CD4-positive, alpha-beta T cell (primary cell): ENCODE data around the gene ANKRD9. TPM values are rescaled to one million over a fixed set of nuclear protein-coding genes. Genes with fewer than 3 reads are reported as not detected.
A peak's percentile ranks its signal among the peaks of the same experiment; 100 is the strongest.

Experiments
- ATAC-seq: fragments of 200-7000 bp; cut with Tn5 transposase; one replicate; pipeline ENCODE4 v1.10.0; 2022; ENCODE audit warnings: mild to moderate bottlenecking; ENCODE audit not compliant: poor library complexity
- CTCF ChIA-PET: fragments of 350-600 bp; sonication (Branson Sonifier 250); formaldehyde crosslinking; loops from one replicate; lab custom pipeline; 2021; ENCODE audit warnings: antibody characterized with exemption, inconsistent platforms; lab: Charles Lee
- POLR2A ChIA-PET: fragments of 350-600 bp; sonication (Branson Sonifier 250); formaldehyde crosslinking; loops from one replicate; lab custom pipeline; 2021; ENCODE audit warnings: antibody characterized with exemption, inconsistent platforms; lab: Charles Lee
- DNase-seq, 14 experiments: peaks; one replicate each; pipeline ENCODE4 v3.0.0-alpha.2; 2013 to 2020; ENCODE audit warnings: mixed read lengths in 2 of 14
- H3K27ac ChIP-seq, 2 donors: one replicate each; pipeline versions ENCODE4 v1.5.1 to v1.7.0; 2013; ENCODE audit warnings: low read length in 2 of 2, low read depth in 1 of 2, mild to moderate bottlenecking in 1 of 2
- H3K27me3 ChIP-seq, 2 experiments: 1 replicate in 1 of 2; 2 replicates in 1 of 2; pipeline versions ENCODE4 v1.6.1 to v1.7.0; 2013; ENCODE audit warnings: low read length in 2 of 2, control low read depth in 1 of 2, mild to moderate bottlenecking in 1 of 2, moderate library complexity in 1 of 2; ENCODE audit not compliant: insufficient read depth in 2 of 2, control insufficient read depth in 1 of 2
- H3K36me3 ChIP-seq: one replicate; pipeline ENCODE4 v1.6.1; 2013; ENCODE audit warnings: low read length, control low read depth; ENCODE audit not compliant: insufficient read depth
- H3K4me1 ChIP-seq: one replicate; pipeline ENCODE4 v1.6.1; 2013; ENCODE audit warnings: low read length, control low read depth; ENCODE audit not compliant: insufficient read depth
- H3K4me3 ChIP-seq: one replicate; pipeline ENCODE4 v1.5.1; 2013; ENCODE audit warnings: mild to moderate bottlenecking, low read length, moderate library complexity
- H3K9me3 ChIP-seq, 2 experiments: 1 replicate in 1 of 2; 2 replicates in 1 of 2; pipeline versions ENCODE4 v1.6.1 to v1.7.0; 2013; ENCODE audit warnings: low read length in 2 of 2, mild to moderate bottlenecking in 2 of 2, control low read depth in 1 of 2, moderate library complexity in 1 of 2; ENCODE audit not compliant: control insufficient read depth in 1 of 2, insufficient read depth in 1 of 2
- H3K27ac Mint-ChIP-seq: one replicate; pipeline ENCODE4 v1.8.0; 2020; ENCODE audit warnings: mixed read lengths
- H3K27me3 Mint-ChIP-seq: one replicate; pipeline ENCODE4 v1.8.0; 2021; ENCODE audit warnings: mixed read lengths
- H3K36me3 Mint-ChIP-seq: one replicate; pipeline ENCODE4 v1.8.0; 2021; ENCODE audit warnings: low read depth, mixed read lengths
- H3K4me1 Mint-ChIP-seq: one replicate; pipeline ENCODE4 v1.8.0; 2021; ENCODE audit warnings: low read depth, mixed read lengths
- H3K4me3 Mint-ChIP-seq: one replicate; pipeline ENCODE4 v1.8.0; 2020; ENCODE audit warnings: mild to moderate bottlenecking, mixed read lengths
- H3K9me3 Mint-ChIP-seq: one replicate; pipeline ENCODE4 v1.8.0; 2020; ENCODE audit warnings: mixed read lengths
- intact Hi-C, 2 experiments: fragments of 100-400 bp; cut with DNase I in 1 of 2; cut with micrococcal nuclease in 1 of 2; formaldehyde crosslinking; loops; one replicate each; pipeline versions ENCODE4 v1.15.1 to v1.9.0; 2023 to 2025; cut with DNase I, micrococcal nuclease
- total RNA-seq, 174 experiments: library from RNA in 2 of 174; stranded (reverse) in 2 of 174; gene quantifications; one replicate each; pipeline ENCODE4 v1.2.3 and lab custom pipeline; 2021 to 2026
- TF ChIP-seq, protein P1 (sequence below): fragments of 200-600 bp; IDR thresholded peaks from one replicate; pipeline ENCODE4 v1.8.0; 2022; ENCODE audit warnings: antibody characterized with exemption, mild to moderate bottlenecking

Gene ANKRD9
- total RNA-seq, 2 experiments from 2014 or later, result 4.4 to 5.5 TPM

DNA sequence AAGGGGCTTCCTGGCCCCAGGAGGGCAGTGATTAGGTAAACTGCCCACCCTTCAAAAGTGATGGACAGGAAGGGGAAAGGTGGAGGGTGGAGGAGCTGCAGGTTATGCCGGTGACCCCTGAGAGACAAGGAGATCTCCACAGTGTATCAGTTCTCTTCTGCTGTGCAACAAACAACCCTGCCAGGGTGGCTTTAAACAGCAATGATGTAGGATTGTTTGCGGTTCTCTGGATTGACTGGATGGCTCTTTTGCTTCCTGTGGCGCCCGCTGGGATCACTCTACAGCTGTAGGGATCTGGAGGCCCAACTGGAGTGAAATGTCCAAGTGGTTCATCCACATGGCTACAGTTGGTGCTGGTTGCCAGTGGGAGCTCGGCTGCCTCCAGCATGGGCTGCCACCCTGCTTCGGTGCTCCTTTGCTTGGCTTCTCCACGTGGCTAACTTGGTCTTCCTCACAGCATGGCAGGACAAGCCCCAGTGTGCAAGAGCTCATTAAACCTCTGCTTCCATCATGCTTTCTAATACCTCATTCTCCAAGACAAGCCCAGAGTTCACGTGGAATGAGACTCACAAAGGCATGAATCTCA is 8.6 kb upstream of the ANKRD9 start:
- peaks cover 4% of the 10 kb centered on the region for H3K27me3 Mint-ChIP-seq
- intact Hi-C loops, result loop anchor here (5.0 to 10.0 kb wide), 5 partner anchors 61 to 813 kb away; partner anchors contain the start of genes CINP (in 1 of the 2), DYNC1H1 (in 1 of the 2), TECPR2 (in 1 of the 2) and ZNF839 (in 1 of the 2)
- H3K9me3 ChIP-seq, result peaks cover 0 to 4% of the 10 kb centered on the region in 2 experiments
- TF ChIP-seq, protein P1, sequence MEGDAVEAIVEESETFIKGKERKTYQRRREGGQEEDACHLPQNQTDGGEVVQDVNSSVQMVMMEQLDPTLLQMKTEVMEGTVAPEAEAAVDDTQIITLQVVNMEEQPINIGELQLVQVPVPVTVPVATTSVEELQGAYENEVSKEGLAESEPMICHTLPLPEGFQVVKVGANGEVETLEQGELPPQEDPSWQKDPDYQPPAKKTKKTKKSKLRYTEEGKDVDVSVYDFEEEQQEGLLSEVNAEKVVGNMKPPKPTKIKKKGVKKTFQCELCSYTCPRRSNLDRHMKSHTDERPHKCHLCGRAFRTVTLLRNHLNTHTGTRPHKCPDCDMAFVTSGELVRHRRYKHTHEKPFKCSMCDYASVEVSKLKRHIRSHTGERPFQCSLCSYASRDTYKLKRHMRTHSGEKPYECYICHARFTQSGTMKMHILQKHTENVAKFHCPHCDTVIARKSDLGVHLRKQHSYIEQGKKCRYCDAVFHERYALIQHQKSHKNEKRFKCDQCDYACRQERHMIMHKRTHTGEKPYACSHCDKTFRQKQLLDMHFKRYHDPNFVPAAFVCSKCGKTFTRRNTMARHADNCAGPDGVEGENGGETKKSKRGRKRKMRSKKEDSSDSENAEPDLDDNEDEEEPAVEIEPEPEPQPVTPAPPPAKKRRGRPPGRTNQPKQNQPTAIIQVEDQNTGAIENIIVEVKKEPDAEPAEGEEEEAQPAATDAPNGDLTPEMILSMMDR, result no peak
- H3K27ac Mint-ChIP-seq, result no peak overlapping the region
- peak overlapping the region; percentile 77 for H3K4me3 Mint-ChIP-seq
- DNase-seq (no peak), ATAC-seq (no peak)
- peaks cover 9% of the 10 kb centered on the region for H3K4me1 Mint-ChIP-seq
- no peaks in the 10 kb centered on the region for H3K27me3 ChIP-seq
- no peaks in the 10 kb centered on the region for H3K36me3 Mint-ChIP-seq
- H3K4me3 ChIP-seq, result no peak overlapping the region
- H3K36me3 ChIP-seq, result no peaks in the 10 kb centered on the region
- no peaks in the 10 kb centered on the region for H3K9me3 Mint-ChIP-seq
- POLR2A ChIA-PET, result no interaction called here
- CTCF ChIA-PET, result interaction anchor here (0.9 kb wide), 1 partner anchor 80 kb away, joined by 3 read pairs; no protein-coding TSS in a partner anchor
- no peak overlapping the region for H3K27ac ChIP-seq
- peaks cover 16% of the 10 kb centered on the region for H3K4me1 ChIP-seq

DNA sequence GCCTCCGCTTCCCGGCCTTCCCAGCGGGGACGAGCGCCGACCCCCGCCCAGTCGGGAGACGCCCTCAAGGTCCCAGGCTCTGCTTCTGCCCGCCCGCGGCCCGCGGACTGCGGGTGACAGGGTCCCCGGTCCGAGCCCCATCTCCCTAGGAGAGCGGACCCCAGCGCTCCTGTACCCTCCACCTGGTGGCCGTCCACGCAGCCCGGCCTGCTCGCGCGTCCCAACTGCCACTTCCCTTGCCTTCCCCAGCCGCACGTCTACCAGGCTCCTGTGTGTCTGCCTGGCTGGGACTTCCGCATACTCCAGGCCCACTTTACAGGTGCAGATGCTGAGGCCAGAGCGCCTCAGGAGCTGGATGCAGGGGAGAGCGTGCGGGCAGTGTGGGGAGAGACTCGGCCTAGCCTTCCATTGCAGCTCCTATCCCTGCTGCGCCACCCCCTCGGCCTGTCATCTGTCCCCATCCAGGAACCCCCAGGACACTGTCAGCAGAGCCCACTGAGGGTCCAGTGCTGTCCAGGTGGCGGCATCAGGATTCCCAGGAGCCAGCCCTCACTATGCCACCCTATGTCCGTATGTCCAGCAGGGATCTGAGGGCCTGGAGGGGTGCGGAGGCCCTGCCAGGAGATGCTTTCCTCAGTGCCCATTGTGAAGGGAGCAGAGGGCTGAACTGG is 8.0 kb upstream of the ANKRD9 start:
- ChIA-PET POLR2A (no interaction called here), CTCF (interaction anchor here (0.9 kb wide), 1 partner anchor 79 kb away, joined by 3 read pairs; no protein-coding TSS in a partner anchor)
- H3K27ac Mint-ChIP-seq, result no peak overlapping the region
- peaks cover 12% of the 10 kb centered on the region for H3K4me1 ChIP-seq
- TF ChIP-seq, protein P1, result no peak
- H3K4me1 Mint-ChIP-seq, result peaks cover 4% of the 10 kb centered on the region
- no peaks in the 10 kb centered on the region for H3K36me3 ChIP-seq
- H3K27me3 ChIP-seq, result no peaks in the 10 kb centered on the region
- peak overlapping the region; percentile 31 for H3K4me3 ChIP-seq
- H3K9me3 ChIP-seq, result peaks cover 0 to 4% of the 10 kb centered on the region in 2 experiments
- H3K27me3 Mint-ChIP-seq, result peaks cover 4% of the 10 kb centered on the region
- no peak overlapping the region for H3K27ac ChIP-seq
- intact Hi-C loops, result loop anchor here (2.0 to 10.0 kb wide), 7 partner anchors 60 to 813 kb away; partner anchors contain the start of genes ZNF839 (in 2 of the 2), CINP (in 1 of the 2), DYNC1H1 (in 1 of the 2) and TECPR2 (in 1 of the 2)
- H3K4me3 Mint-ChIP-seq, result peak overlapping the region; percentile 77
- no peaks in the 10 kb centered on the region for H3K36me3 Mint-ChIP-seq
- H3K9me3 Mint-ChIP-seq, result no peaks in the 10 kb centered on the region
- DNase-seq (peak in 2 of 14 experiments; percentile 26 to 40), ATAC-seq (no peak)

DNA sequence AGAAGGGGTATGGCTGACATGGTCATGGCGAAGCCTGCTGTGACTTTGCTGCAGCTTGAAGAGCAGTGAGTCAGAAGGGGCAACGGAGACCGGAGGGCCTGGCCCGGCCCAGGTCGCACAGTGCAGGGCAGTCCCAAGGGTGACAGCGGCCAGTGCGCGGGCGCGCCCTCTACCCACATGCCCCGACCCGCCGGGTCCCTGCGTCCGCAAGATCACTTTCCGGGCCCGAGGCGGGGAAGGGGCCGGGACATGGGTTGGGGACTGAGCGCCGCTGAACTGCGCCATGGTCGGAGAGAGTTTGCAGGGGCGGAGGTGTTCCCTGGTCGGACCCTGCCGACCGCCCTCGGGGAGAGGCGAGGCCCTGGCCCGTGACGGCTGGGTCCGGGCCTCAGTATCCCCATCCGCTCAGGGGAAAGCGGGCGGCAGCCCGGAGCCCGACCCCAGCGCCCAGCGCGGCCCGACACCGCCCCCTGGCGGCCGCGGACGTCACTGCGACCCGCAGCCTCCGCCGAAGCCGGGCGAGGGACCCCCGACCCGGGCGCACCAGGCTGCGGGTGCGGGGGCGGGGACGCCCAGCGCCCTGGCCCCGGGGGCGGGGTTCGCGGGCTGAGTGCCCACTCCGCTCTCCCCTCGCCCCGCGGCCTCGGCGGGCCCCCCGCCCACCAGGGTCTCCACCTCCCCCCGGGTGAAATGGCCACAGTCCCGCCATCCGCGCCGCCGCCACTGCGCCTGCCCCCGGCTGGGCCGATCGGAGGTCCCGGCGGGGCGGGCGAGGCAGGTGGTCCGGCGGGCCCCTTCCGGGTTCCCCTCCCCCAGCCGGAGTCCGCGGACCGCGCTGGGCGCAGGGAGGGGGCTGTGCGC is 7.2 kb upstream of the ANKRD9 start:
- DNase-seq (peak in 13 of 14 experiments; percentile 35 to 81 (median 54)), ATAC-seq (peak; percentile 87)
- Mint-ChIP-seq H3K4me1 (peaks cover 4% of the 10 kb centered on the region), H3K27ac (no peak overlapping the region), H3K4me3 (peak overlapping the region; percentile 90), H3K9me3 (no peaks in the 10 kb centered on the region), H3K36me3 (no peaks in the 10 kb centered on the region), H3K27me3 (peaks cover 4% of the 10 kb centered on the region)
- no peak overlapping the region for H3K27ac ChIP-seq
- TF ChIP-seq, protein P1, result peak; percentile 72
- peaks cover 0 to 4% of the 10 kb centered on the region in 2 experiments for H3K9me3 ChIP-seq
- CTCF ChIA-PET, result interaction anchor here (0.9 to 3.3 kb wide), 2 partner anchors 79 to 203 kb away, joined by 3 to 13 read pairs; no protein-coding TSS in a partner anchor
- intact Hi-C loops, result loop anchor here (1.0 to 10.0 kb wide), 8 partner anchors 59 to 812 kb away; partner anchors contain the start of genes ZNF839 (in 2 of the 2), CINP (in 1 of the 2), DYNC1H1 (in 1 of the 2) and TECPR2 (in 1 of the 2)
- no peaks in the 10 kb centered on the region for H3K36me3 ChIP-seq
- POLR2A ChIA-PET, result interaction anchor here (1.1 kb wide), 1 partner anchor 78 kb away, joined by 3 read pairs; no protein-coding TSS in a partner anchor
- no peaks in the 10 kb centered on the region for H3K27me3 ChIP-seq
- H3K4me1 ChIP-seq, result peaks cover 12% of the 10 kb centered on the region
- peak overlapping the region; percentile 53 for H3K4me3 ChIP-seq
